Gastrocnemius medialis (tissue), 4 donors: ENCODE data around the gene INSIG1. TPM values are rescaled to one million over a fixed set of nuclear protein-coding genes. Genes with fewer than 3 reads are reported as not detected.

Experiments
- ATAC-seq, 2 donors: fragments of 150-250 bp; one replicate each; pipeline ENCODE4 v1.9.1; 2016
- DNase-seq, 2 donors: peaks; one replicate each; pipeline ENCODE4 v3.0.0-alpha.2; 2019
- H3K27ac ChIP-seq, 4 donors: fragments of 200-600 bp; sonication (generic); 1 replicate in 1 of 4; 2 replicates in 3 of 4; pipeline ENCODE4 v1.5.1; 2016 to 2018; ENCODE audit warnings: mild to moderate bottlenecking in 2 of 4, moderate library complexity in 1 of 4
- H3K27me3 ChIP-seq, 3 donors: fragments of 200-600 bp; sonication (generic) in 2 of 3; 1 replicate in 1 of 3; 2 replicates in 2 of 3; pipeline versions ENCODE4 v1.5.1 to v1.6.0; 2016 to 2019; ENCODE audit warnings: mild to moderate bottlenecking in 1 of 3, moderate library complexity in 1 of 3
- H3K36me3 ChIP-seq, 2 donors: fragments of 200-600 bp; sonication (generic) in 1 of 2; one replicate each; pipeline ENCODE4 v1.5.1; 2017 to 2018
- H3K4me1 ChIP-seq, 2 donors: fragments of 200-600 bp; sonication (generic) in 1 of 2; one replicate each; pipeline ENCODE4 v1.5.1; 2016 to 2017; ENCODE audit warnings: mild to moderate bottlenecking in 2 of 2
- H3K4me3 ChIP-seq, 4 donors: fragments of 200-600 bp; sonication (generic) in 3 of 4; 1 replicate in 1 of 4; 2 replicates in 3 of 4; pipeline ENCODE4 v1.5.1; 2016 to 2019; ENCODE audit warnings: mild to moderate bottlenecking in 2 of 4
- H3K9me3 ChIP-seq, 3 donors: fragments of 200-600 bp; sonication (generic) in 2 of 3; 1 replicate in 1 of 3; 2 replicates in 2 of 3; pipeline ENCODE4 v1.5.1; 2016 to 2019
- POLR2A ChIP-seq, 2 donors: fragments of 450-650 bp; IDR thresholded peaks; one replicate each; pipeline ENCODE4 v1.6.1; 2017; ENCODE audit warnings: antibody characterized with exemption in 2 of 2, mild to moderate bottlenecking in 2 of 2, moderate library complexity in 2 of 2
- in situ Hi-C, 4 donors: fragments of 200-750 bp; cut with MboI; loops; one replicate each; pipeline versions ENCODE4 v1.15.0 to v1.8.0; 2017; ENCODE audit warnings: low sequenced_read_pairs in 4 of 4
- intact Hi-C: fragments of 100-400 bp; cut with DNase I; formaldehyde crosslinking; loops from one replicate; pipeline ENCODE4 v1.15.1; 2023; ENCODE audit warnings: low total_unique reads
- total RNA-seq, 4 donors: library from RNA; depleted of rRNA; stranded (reverse); fragments of >200 nt; gene quantifications; one replicate each; pipeline versions ENCODE4 v1.1.0 to v1.2.3, GENCODE V29; 2016
- TF ChIP-seq, protein P1 (sequence below), 5 experiments: fragments of 450-650 bp in 3 of 5; fragments of 200-600 bp in 2 of 5; sonication (generic) in 2 of 5; IDR thresholded peaks in 4 of 5; conservative IDR thresholded peaks in 1 of 5; 1 replicate in 4 of 5; 2 replicates in 1 of 5; pipeline ENCODE4 v1.5.1; 2016 to 2019; ENCODE audit warnings: antibody characterized with exemption in 5 of 5, mild to moderate bottlenecking in 3 of 5, moderate library complexity in 3 of 5

Gene INSIG1
- total RNA-seq, 4 donors from 2014 or later, result 11.1 to 15.9 (median 14.0) TPM

DNA sequence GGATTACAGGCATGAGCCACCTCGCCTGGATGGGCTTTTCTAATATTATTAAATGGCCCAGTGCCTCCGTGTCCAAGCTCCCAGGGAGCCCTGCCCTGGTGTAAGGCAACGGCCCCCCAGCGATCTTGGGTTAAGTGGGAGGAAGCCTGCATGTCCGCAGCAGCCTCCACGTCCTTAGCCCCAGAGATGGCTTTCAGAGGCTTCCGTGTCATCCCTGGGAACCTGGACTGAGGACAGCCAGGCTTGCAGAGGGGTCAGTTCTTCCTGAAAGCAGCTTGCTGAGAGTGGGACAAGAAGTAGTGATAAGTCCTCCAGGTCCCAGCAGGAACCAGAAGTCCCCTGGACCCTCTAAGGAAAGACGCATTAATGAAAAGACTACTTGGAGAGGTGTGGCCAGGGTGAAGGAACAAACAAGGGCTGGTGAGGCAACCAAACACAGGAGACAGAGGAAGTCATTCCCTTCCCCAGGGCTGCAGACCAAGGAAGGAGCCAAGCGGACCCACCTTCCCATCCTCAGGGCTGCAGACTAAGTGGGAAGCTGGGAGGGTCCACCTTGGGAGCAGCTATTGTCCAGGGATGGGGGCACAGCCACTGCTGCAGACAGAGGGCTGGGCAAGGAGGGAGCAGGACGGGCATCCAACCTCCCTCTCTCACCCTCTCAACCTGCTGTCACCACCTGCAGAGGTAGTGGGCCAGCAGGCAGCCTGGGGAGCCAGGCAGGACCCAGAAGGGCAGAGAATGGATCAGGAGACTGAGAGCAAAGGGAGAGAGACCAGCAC, 13.0 kb upstream of the INSIG1 start:
- no peak for ATAC-seq
- Histone ChIP-seq H3K36me3 (no peaks in the 10 kb centered on the region), H3K4me3 (no peak overlapping the region), H3K27ac (no peak overlapping the region), H3K4me1 (peaks cover 0 to 6% of the 10 kb centered on the region in 2 donors), H3K27me3 (no peaks in the 10 kb centered on the region), H3K9me3 (no peaks in the 10 kb centered on the region)
- no peak for DNase-seq
- intact Hi-C loops, result no loop called here
- TF ChIP-seq, protein P1, sequence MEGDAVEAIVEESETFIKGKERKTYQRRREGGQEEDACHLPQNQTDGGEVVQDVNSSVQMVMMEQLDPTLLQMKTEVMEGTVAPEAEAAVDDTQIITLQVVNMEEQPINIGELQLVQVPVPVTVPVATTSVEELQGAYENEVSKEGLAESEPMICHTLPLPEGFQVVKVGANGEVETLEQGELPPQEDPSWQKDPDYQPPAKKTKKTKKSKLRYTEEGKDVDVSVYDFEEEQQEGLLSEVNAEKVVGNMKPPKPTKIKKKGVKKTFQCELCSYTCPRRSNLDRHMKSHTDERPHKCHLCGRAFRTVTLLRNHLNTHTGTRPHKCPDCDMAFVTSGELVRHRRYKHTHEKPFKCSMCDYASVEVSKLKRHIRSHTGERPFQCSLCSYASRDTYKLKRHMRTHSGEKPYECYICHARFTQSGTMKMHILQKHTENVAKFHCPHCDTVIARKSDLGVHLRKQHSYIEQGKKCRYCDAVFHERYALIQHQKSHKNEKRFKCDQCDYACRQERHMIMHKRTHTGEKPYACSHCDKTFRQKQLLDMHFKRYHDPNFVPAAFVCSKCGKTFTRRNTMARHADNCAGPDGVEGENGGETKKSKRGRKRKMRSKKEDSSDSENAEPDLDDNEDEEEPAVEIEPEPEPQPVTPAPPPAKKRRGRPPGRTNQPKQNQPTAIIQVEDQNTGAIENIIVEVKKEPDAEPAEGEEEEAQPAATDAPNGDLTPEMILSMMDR (IDR thresholded peaks at IDR 0.05 in 4 of 5, conservative IDR thresholded peaks at IDR 0.05 in 1 of 5), result no peak
- TF ChIP-seq POLR2A (IDR thresholded peaks at IDR 0.05), result no peak
- in situ Hi-C loops, result no loop called here

DNA sequence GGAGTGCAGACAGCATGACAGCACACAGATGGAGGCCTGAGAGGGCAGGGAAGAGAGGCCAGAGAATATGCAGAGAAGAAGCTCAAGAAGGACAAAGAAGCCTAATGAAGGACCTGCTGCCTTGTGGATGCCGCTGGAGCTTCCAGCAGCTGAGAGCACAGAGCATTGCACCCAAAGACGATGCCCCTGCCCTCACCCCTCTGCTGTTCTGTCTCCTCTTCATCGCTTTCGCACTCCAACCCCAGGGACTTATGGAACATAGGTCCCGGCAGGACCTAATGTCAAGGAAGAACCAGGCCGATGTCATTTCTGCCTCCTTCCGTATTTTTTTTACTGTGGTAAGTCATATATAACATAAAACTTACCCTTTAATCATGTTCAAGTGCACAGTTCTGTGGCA, 12.3 kb upstream of the INSIG1 start:
- no peak overlapping the region for H3K27ac ChIP-seq
- H3K36me3 ChIP-seq, result no peaks in the 10 kb centered on the region
- ATAC-seq (no peak), DNase-seq (no peak)
- no peaks in the 10 kb centered on the region for H3K27me3 ChIP-seq
- no peak overlapping the region for H3K4me3 ChIP-seq
- H3K4me1 ChIP-seq, result peaks cover 0 to 6% of the 10 kb centered on the region in 2 donors
- no peaks in the 10 kb centered on the region for H3K9me3 ChIP-seq
- no peak for TF ChIP-seq POLR2A (IDR thresholded peaks at IDR 0.05)
- TF ChIP-seq, protein P1 (IDR thresholded peaks at IDR 0.05 in 4 of 5, conservative IDR thresholded peaks at IDR 0.05 in 1 of 5), result no peak
- intact Hi-C loops, result no loop called here
- in situ Hi-C loops, result no loop called here

DNA sequence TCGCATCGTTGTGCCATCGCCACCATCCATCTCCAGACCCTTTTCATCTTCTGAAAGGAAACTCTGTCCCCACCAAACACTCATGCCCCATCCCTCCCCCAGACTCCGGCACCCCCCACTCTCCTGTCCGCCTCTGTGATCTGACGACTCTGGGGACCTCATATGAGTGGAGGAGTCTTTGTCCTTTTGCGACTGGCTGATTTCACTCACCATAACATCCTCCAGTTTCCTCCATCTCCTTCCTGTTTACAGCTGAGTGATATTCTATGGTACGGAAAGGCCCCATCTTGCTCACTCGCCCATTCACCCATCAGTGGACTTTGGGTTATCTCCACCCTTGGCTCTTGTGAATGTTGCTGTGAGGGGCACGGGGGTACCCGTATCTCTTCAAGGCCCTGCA, 11.8 kb upstream of the INSIG1 start:
- Histone ChIP-seq H3K27me3 (no peaks in the 10 kb centered on the region), H3K4me1 (peaks cover 0 to 6% of the 10 kb centered on the region in 2 donors), H3K4me3 (no peak overlapping the region), H3K36me3 (no peaks in the 10 kb centered on the region), H3K27ac (no peak overlapping the region), H3K9me3 (no peaks in the 10 kb centered on the region)
- in situ Hi-C loops (no loop called here), intact Hi-C loops (no loop called here)
- TF ChIP-seq, protein P1 (IDR thresholded peaks at IDR 0.05 in 4 of 5, conservative IDR thresholded peaks at IDR 0.05 in 1 of 5), result no peak
- TF ChIP-seq POLR2A (IDR thresholded peaks at IDR 0.05), result no peak
- DNase-seq (no peak), ATAC-seq (no peak)

DNA sequence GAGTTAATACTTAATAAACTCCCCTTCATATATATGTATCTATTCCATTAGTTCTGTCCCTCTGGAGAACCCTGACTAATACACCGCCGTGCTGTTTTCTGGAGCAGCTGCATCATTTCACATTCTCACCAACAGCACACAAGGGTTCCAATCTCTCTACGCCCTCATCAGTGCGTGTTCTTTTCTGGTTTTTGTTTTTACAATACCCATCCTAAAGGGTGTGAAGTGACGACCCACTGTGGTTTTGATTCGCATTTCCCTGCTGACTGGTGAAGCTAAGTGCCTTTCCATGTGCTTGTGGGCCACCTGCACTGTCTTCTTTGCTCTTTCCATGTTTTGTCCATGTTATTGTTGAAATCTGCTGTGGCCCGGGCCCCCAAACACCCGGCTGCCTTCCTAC, 11.0 kb upstream of the INSIG1 start:
- intact Hi-C loops (no loop called here), in situ Hi-C loops (no loop called here)
- ATAC-seq (no peak), DNase-seq (no peak)
- H3K9me3 ChIP-seq, result no peaks in the 10 kb centered on the region
- no peak for TF ChIP-seq POLR2A (IDR thresholded peaks at IDR 0.05)
- TF ChIP-seq, protein P1 (IDR thresholded peaks at IDR 0.05 in 4 of 5, conservative IDR thresholded peaks at IDR 0.05 in 1 of 5), result no peak
- no peaks in the 10 kb centered on the region for H3K36me3 ChIP-seq
- H3K27ac ChIP-seq, result no peak overlapping the region
- peaks cover 0 to 6% of the 10 kb centered on the region in 2 donors for H3K4me1 ChIP-seq
- H3K4me3 ChIP-seq, result no peak overlapping the region
- H3K27me3 ChIP-seq, result no peaks in the 10 kb centered on the region
